GM13976 (cell line): ENCODE data around the gene SEPHS2.

ENCODE experiments used
- DNase-seq: peaks from one replicate; pipeline ENCODE4 v3.0.0; 2012; ENCODE audit warnings: low spot score
- CTCF ChIP-seq: IDR thresholded peaks from 2 replicates; pipeline ENCODE4 v1.5.1; 2012; ENCODE audit warnings: borderline replicate concordance, mild to moderate bottlenecking; ENCODE audit not compliant: insufficient read depth; ENCODE audit errors: extremely low read depth, missing control alignments, control extremely low read depth
- in situ Hi-C: fragments of 300-500 bp; cut with MboI; formaldehyde crosslinking; loops from one replicate; pipeline ENCODE4 v1.12.0; 2022; ENCODE audit warnings: low sequenced_read_pairs, mixed read lengths, inconsistent platforms; ENCODE audit not compliant: unreplicated experiment

Gene SEPHS2

GRCh38 chr16:30476991-30477390, 31.3 kb upstream of the SEPHS2 start:
- DNase-seq: no peak
- in situ Hi-C loops: no loop called here
- no peak for TF ChIP-seq CTCF

GRCh38 chr16:30474684-30475083, 29.0 kb upstream of the SEPHS2 start:
- in situ Hi-C loops: no loop called here
- no peak for DNase-seq
- no peak for TF ChIP-seq CTCF

DNA sequence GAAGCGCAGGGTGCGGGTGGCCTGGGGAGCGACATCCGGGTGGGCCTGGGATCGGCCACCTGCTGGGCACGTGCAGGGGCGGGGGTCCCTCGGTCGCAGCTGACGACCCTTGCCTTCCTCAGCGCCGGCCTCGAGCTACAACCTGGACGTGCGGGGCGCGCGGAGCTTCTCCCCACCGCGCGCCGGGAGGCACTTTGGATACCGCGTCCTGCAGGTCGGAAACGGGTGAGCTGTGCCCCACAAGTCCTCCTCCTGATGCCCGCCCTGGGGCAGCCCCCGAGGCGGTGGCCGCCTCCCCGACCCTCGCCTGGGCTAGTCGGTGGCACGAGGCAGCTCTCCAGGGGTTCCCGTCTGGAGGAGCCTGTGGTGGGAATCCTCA, 28.4 kb upstream of the SEPHS2 start:
- in situ Hi-C loops: no loop called here
- DNase-seq: no peak
- no peak for TF ChIP-seq CTCF

- in situ Hi-C loops: no loop called here
- TF ChIP-seq CTCF: no peak
- DNase-seq: peak; percentile 73
Measured at GRCh38 chr16:30473231-30474073, 27.8 kb upstream of the SEPHS2 start.

DNA sequence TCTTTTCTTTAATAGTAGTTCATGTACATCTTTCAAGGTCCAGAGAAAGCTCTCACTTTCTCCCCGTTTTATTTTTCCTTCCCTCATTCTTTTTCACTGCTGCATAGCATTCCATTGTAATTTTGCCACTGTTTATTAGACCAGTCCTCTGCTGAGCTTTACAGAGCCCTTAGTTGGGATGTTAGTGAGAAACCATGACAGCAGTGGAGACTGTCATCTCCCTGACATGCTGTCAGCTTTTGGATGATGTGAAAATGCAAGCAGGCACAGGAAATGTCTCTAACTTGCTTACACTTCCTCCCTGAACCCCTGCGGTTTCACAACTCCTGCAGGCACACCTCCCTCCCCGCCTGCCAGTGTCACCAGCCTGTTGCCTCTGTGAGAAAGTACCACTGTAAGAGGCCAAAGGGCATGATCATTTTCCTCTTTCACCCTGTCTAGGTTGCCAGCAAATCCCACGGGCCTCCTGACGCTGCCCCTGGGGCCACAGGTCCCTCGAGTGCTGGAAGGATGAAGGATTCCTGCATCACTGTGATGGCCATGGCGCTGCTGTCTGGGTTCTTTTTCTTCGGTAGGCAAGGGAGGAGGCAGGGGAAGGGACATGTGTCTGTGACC, 26.8 kb upstream of the SEPHS2 start, which contains the start of gene ITGAL:
ITGAL (plus strand) TSS at position 415 of the 615 bp plus-strand sequence; CDS start at position 511, 96 bp downstream.
- in situ Hi-C loops: no loop called here
- TF ChIP-seq CTCF: no peak
- DNase-seq: peak; percentile 71

DNA sequence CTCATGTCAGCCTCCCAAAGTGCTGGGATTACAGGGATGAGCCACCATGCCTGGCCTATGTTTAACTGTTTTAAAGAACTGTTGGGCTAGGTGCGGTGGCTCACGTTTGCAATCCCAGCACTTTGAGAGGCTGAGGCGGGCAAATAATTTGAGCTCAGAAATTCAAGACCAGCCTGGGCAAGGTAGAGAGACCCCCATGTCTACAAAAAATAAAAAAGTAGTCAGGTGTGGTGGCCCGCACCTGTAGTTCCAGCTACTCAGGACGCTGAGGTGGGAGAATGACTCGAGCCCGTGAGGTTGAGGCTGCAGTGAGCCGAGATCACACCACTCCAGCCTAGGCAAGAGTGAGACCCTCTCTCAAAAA, 24.9 kb upstream of the SEPHS2 start:
- in situ Hi-C loops: no loop called here
- DNase-seq: no peak
- TF ChIP-seq CTCF: no peak
